Measurements from ENCODE around the gene ZNF575. TPM values are rescaled to one million over a fixed set of nuclear protein-coding genes. Genes with fewer than 3 reads are reported as not detected.
A peak's percentile ranks its signal among the peaks of the same experiment; 100 is the strongest.

The ZNF575 gene
- polyA plus RNA-seq, 1 donor from 2014 or later: not detected

DNA sequence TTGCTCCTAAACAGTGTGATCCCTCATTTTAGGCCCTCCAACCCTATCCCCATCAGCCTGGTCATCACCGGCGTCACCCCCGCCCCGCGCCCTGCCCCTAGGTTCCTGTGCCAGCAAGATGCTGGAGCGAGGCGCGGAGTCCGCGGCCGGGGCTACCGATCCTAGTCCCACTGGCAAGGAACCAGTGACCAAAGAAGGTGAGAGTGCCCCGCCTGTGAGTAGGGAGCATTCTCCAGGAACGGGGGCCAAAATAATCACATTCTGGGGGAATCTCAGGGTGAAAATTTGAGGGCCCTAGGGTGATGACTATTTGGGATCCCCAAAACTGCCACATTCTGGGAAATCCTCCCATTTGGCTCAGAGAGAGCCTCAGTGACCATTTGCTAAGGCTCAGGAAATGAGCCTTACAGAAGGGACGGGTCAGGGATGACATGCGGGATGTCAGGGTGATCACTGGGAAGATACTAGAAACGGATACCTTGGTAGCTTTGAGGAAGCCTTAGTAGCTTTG lies 1.4 kb downstream of the ZNF575 start:
- peak overlapping the region; percentile 76 for H3K4me3 ChIP-seq (ENCODE audit: low read length)
- peaks cover 12% of the 10 kb centered on the region for H3K36me3 ChIP-seq (ENCODE audit: insufficient read depth, low read length)
- no peak overlapping the region for H2AFZ ChIP-seq (ENCODE audit: low read depth, low read length)
- no peak overlapping the region for H3K4me2 ChIP-seq (ENCODE audit: low read length)
- H3K27ac ChIP-seq (ENCODE audit: low read length): no peak overlapping the region
- no peaks in the 10 kb centered on the region for H3K79me2 ChIP-seq (replicated peaks; ENCODE audit: insufficient read depth, low read length)
- TF ChIP-seq, protein P1, sequence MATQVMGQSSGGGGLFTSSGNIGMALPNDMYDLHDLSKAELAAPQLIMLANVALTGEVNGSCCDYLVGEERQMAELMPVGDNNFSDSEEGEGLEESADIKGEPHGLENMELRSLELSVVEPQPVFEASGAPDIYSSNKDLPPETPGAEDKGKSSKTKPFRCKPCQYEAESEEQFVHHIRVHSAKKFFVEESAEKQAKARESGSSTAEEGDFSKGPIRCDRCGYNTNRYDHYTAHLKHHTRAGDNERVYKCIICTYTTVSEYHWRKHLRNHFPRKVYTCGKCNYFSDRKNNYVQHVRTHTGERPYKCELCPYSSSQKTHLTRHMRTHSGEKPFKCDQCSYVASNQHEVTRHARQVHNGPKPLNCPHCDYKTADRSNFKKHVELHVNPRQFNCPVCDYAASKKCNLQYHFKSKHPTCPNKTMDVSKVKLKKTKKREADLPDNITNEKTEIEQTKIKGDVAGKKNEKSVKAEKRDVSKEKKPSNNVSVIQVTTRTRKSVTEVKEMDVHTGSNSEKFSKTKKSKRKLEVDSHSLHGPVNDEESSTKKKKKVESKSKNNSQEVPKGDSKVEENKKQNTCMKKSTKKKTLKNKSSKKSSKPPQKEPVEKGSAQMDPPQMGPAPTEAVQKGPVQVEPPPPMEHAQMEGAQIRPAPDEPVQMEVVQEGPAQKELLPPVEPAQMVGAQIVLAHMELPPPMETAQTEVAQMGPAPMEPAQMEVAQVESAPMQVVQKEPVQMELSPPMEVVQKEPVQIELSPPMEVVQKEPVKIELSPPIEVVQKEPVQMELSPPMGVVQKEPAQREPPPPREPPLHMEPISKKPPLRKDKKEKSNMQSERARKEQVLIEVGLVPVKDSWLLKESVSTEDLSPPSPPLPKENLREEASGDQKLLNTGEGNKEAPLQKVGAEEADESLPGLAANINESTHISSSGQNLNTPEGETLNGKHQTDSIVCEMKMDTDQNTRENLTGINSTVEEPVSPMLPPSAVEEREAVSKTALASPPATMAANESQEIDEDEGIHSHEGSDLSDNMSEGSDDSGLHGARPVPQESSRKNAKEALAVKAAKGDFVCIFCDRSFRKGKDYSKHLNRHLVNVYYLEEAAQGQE (IDR thresholded peaks at IDR 0.05; ENCODE audit: borderline replicate concordance): no peak
- TF ChIP-seq POLR2AphosphoS5 (IDR thresholded peaks at IDR 0.05): no peak
- TF ChIP-seq MXI1 (conservative IDR thresholded peaks at IDR 0.05; ENCODE audit: poor library complexity, severe bottlenecking): no peak
- no peak for TF ChIP-seq EZH2 (IDR thresholded peaks at IDR 0.05; ENCODE audit: borderline replicate concordance, insufficient read depth, low read length, poor library complexity, severe bottlenecking)
- no peak for TF ChIP-seq SMC3 (conservative IDR thresholded peaks at IDR 0.05; ENCODE audit: poor library complexity)
- TF ChIP-seq TAF1 (IDR thresholded peaks at IDR 0.05; ENCODE audit: low read depth): no peak
- TF ChIP-seq EP300 (conservative IDR thresholded peaks at IDR 0.05; ENCODE audit: poor library complexity, severe bottlenecking): no peak
- no peak for TF ChIP-seq RAD21 (conservative IDR thresholded peaks at IDR 0.05)
- TF ChIP-seq, protein P2, sequence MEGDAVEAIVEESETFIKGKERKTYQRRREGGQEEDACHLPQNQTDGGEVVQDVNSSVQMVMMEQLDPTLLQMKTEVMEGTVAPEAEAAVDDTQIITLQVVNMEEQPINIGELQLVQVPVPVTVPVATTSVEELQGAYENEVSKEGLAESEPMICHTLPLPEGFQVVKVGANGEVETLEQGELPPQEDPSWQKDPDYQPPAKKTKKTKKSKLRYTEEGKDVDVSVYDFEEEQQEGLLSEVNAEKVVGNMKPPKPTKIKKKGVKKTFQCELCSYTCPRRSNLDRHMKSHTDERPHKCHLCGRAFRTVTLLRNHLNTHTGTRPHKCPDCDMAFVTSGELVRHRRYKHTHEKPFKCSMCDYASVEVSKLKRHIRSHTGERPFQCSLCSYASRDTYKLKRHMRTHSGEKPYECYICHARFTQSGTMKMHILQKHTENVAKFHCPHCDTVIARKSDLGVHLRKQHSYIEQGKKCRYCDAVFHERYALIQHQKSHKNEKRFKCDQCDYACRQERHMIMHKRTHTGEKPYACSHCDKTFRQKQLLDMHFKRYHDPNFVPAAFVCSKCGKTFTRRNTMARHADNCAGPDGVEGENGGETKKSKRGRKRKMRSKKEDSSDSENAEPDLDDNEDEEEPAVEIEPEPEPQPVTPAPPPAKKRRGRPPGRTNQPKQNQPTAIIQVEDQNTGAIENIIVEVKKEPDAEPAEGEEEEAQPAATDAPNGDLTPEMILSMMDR (IDR thresholded peaks at IDR 0.05; ENCODE audit: poor library complexity, severe bottlenecking): no peak
- H4K20me1 ChIP-seq (ENCODE audit: insufficient read depth): no peaks in the 10 kb centered on the region
- no peaks in the 10 kb centered on the region for H3K9me2 ChIP-seq (ENCODE audit: insufficient read depth, low read length)
- peaks cover 4% of the 10 kb centered on the region for H3K9me3 ChIP-seq (ENCODE audit: low read length)
- H3K27me3 ChIP-seq (ENCODE audit: insufficient read depth, low read depth, low read length): no peaks in the 10 kb centered on the region
- no peak overlapping the region for H3K9ac ChIP-seq (ENCODE audit: low read length)
- no peaks in the 10 kb centered on the region for H3F3A ChIP-seq (ENCODE audit: insufficient read depth, low read length, poor library complexity, severe bottlenecking)

DNA sequence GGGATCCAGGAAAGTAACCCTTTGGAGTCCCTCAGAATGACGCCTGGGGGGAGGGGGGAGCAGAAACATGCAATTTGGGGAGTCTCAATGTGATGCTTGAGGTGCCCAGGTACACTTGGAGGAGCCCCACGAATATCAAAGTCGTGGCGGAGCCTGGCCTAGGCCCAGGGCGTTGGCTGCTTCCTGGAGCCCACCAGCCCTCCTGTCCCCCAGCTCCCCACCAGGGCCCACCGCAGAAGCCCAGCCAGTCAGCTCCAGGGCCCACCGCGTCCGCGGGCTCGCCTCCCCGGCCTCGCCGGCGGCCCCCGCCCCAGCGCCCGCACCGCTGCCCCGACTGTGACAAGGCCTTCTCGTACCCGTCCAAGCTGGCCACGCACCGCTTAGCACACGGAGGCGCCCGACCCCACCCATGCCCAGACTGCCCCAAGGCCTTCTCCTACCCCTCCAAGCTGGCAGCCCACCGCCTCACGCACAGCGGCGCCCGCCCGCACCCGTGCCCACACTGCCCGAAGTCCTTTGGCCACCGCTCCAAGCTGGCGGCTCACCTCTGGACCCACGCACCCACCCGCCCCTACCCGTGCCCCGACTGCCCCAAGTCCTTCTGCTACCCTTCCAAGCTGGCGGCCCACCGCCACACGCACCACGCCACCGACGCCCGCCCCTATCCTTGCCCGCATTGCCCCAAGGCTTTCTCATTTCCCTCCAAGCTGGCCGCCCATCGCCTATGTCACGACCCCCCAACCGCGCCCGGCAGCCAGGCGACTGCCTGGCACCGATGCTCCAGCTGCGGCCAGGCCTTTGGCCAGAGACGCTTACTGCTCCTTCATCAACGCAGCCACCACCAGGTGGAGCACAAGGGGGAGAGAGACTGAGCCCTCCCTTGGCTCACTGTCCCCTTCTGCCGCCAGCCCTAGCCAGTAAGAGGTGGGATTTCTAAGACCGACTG lies 2.1 kb downstream of the ZNF575 start:
- Histone ChIP-seq H2AFZ (ENCODE audit: low read depth, low read length) (no peak overlapping the region), H3K9me2 (ENCODE audit: insufficient read depth, low read length) (no peaks in the 10 kb centered on the region), H3K27ac (ENCODE audit: low read length) (no peak overlapping the region), H4K20me1 (ENCODE audit: insufficient read depth) (no peaks in the 10 kb centered on the region), H3K27me3 (ENCODE audit: insufficient read depth, low read depth, low read length) (no peaks in the 10 kb centered on the region), H3K4me3 (ENCODE audit: low read length) (no peak overlapping the region), H3K4me2 (ENCODE audit: low read length) (no peak overlapping the region), H3K9ac (ENCODE audit: low read length) (no peak overlapping the region), H3K9me3 (ENCODE audit: low read length) (peaks cover 4% of the 10 kb centered on the region), H3K36me3 (ENCODE audit: insufficient read depth, low read length) (peaks cover 12% of the 10 kb centered on the region), H3K79me2 (replicated peaks; ENCODE audit: insufficient read depth, low read length) (no peaks in the 10 kb centered on the region), H3F3A (ENCODE audit: insufficient read depth, low read length, poor library complexity, severe bottlenecking) (no peaks in the 10 kb centered on the region)
- TF ChIP-seq EZH2 (IDR thresholded peaks at IDR 0.05; ENCODE audit: borderline replicate concordance, insufficient read depth, low read length, poor library complexity, severe bottlenecking) (no peak), EP300 (conservative IDR thresholded peaks at IDR 0.05; ENCODE audit: poor library complexity, severe bottlenecking) (no peak), MXI1 (conservative IDR thresholded peaks at IDR 0.05; ENCODE audit: poor library complexity, severe bottlenecking) (no peak), SMC3 (conservative IDR thresholded peaks at IDR 0.05; ENCODE audit: poor library complexity) (no peak), POLR2AphosphoS5 (IDR thresholded peaks at IDR 0.05) (no peak), TAF1 (IDR thresholded peaks at IDR 0.05; ENCODE audit: low read depth) (no peak)
- TF ChIP-seq, protein P2 (IDR thresholded peaks at IDR 0.05; ENCODE audit: poor library complexity, severe bottlenecking): peak; percentile 37
- TF ChIP-seq, protein P1 (IDR thresholded peaks at IDR 0.05; ENCODE audit: borderline replicate concordance): no peak
